NCI-H2081 treated with DMSO at 0.1 percent for 48 hours (cell line): ENCODE results near the gene RPH3AL.
"Not testable (repeated sequence)": the region's sequence is repeated elsewhere in the genome, so short reads cannot be mapped to it uniquely, and the experiment has no call there.

Experiments
- DNase-seq: peaks from one replicate; lab custom pipeline; 2025; lab: John Stamatoyannopoulos, UW

Gene RPH3AL

GRCh38 chr17:282000-282911 lies 70.4 kb downstream of the RPH3AL start:
- DNase-seq, result no peak

- DNase-seq, result no peak
Observed at GRCh38 chr17:281365-281999, 71.1 kb downstream of the RPH3AL start.

GRCh38 chr17:280901-281300 lies 71.7 kb downstream of the RPH3AL start:
- DNase-seq, result no peak

GRCh38 chr17:280216-280615 lies 72.4 kb downstream of the RPH3AL start:
- no peak for DNase-seq

GRCh38 chr17:279776-280175 lies 72.8 kb downstream of the RPH3AL start:
- DNase-seq, result no peak

- no peak for DNase-seq
Observed at GRCh38 chr17:279331-279730, 73.3 kb downstream of the RPH3AL start.

GRCh38 chr17:278676-279059 lies 73.9 kb downstream of the RPH3AL start:
- DNase-seq, result no peak

GRCh38 chr17:278055-278675 lies 74.4 kb downstream of the RPH3AL start:
- no peak for DNase-seq

- DNase-seq, result no peak
Observed at GRCh38 chr17:274902-275301, 77.7 kb downstream of the RPH3AL start.

- DNase-seq, result no peak
Observed at GRCh38 chr17:273981-274832, 78.4 kb downstream of the RPH3AL start.

GRCh38 chr17:272856-273255 lies 79.8 kb downstream of the RPH3AL start:
- not testable (repeated sequence) for DNase-seq

GRCh38 chr17:271928-272623 lies 80.5 kb downstream of the RPH3AL start:
- not testable (repeated sequence) for DNase-seq

GRCh38 chr17:269616-270514 lies 82.7 kb downstream of the RPH3AL start:
- no peak for DNase-seq

GRCh38 chr17:266701-267667 lies 85.6 kb downstream of the RPH3AL start:
- no peak for DNase-seq

- no peak for DNase-seq
Observed at GRCh38 chr17:266219-266618, 86.4 kb downstream of the RPH3AL start.

GRCh38 chr17:265718-266117 lies 86.9 kb downstream of the RPH3AL start:
- DNase-seq, result no peak

GRCh38 chr17:263773-264172 lies 88.8 kb downstream of the RPH3AL start:
- DNase-seq, result no peak

- no peak for DNase-seq
Observed at GRCh38 chr17:263271-263670, 89.3 kb downstream of the RPH3AL start.

- DNase-seq, result no peak
Observed at GRCh38 chr17:261635-262034, 91.0 kb downstream of the RPH3AL start.
